ENCODE measurements around the gene ZSWIM3. TPM values are rescaled to one million over a fixed set of nuclear protein-coding genes. Genes with fewer than 3 reads are reported as not detected.

The ZSWIM3 gene
- polyA plus RNA-seq, 1 donor from 2014 or later: 3.0 TPM

DNA sequence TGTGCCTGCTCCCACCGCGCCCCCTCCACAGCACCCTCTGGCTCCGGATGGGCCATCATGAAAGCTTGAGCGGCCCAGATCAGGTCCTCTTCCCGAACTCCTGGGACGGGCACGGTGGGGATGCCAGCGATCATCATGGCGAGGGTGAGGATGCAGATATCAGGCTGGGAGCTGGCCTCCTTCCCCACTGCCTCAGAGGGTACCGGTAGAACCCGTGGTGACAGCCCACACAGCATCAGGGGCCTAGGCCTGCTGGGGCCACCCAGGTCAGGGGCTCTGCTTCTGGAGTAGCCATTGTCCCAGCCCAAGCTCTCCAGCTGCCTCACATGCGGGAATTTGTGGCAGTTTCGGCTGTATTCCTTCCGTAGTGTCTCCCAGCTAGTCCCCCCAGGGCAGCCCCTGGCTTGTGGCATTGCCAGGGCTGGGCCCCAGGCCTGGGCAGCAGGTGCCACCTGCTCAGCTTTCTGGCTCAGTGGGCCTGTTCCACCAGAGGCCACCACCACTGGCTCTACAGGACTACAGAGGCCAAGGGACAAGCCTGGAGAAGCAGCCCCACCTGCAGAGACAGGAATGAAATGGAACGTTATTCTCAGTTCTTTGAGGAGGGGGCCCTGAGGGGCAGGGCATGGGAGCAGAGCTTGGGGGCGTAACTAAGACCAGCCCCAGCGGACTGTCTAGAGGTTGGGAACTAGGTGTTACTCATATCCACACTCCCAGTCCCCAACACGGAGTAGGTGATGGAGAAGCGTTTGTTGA is 29.4 kb downstream of the ZSWIM3 start:
- Mint-ChIP-seq H3K36me3 (peaks cover 2% of the 10 kb centered on the region), H3K9me3 (no peaks in the 10 kb centered on the region), H3K27me3 (no peaks in the 10 kb centered on the region), H3K4me3 (peak overlapping the region in 1 of 4 donors; percentile 5), H3K4me1 (peaks cover 14 to 27% (median 22%) of the 10 kb centered on the region in 3 donors), H3K27ac (no peak overlapping the region)

DNA sequence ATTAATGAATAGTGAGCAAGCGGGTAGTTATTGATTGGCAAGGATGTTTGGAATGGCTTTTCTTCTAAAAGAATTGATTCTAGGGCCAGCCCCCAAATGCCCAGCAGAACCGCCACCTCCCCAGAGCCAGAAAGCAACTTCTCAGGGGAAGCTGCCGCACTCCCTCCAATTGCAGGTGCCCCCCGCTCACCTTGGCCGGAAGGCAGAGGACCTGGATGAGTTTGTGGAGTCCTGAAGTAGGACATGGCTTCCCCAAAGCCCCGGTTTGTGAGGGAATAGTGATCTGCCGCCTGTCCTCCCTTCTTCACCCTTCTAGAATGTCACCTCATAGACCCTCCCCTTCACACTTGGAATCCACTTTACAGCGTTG is 29.9 kb downstream of the ZSWIM3 start, which contains the start of gene SPATA25:
SPATA25 (minus strand) TSS at position 277 of the 370 bp plus-strand sequence; CDS start at position 245, 32 bp downstream.
- no peaks in the 10 kb centered on the region for H3K9me3 Mint-ChIP-seq
- no peaks in the 10 kb centered on the region for H3K27me3 Mint-ChIP-seq
- H3K4me1 Mint-ChIP-seq: peaks cover 15 to 27% (median 19%) of the 10 kb centered on the region in 3 donors
- peaks cover 2% of the 10 kb centered on the region for H3K36me3 Mint-ChIP-seq
- peak within 1 kb of the TSS in 1 of 4 donors; percentile 5 for H3K4me3 Mint-ChIP-seq
- H3K27ac Mint-ChIP-seq: peak within 1 kb of the TSS in 2 of 3 donors; percentile 53 to 67

DNA sequence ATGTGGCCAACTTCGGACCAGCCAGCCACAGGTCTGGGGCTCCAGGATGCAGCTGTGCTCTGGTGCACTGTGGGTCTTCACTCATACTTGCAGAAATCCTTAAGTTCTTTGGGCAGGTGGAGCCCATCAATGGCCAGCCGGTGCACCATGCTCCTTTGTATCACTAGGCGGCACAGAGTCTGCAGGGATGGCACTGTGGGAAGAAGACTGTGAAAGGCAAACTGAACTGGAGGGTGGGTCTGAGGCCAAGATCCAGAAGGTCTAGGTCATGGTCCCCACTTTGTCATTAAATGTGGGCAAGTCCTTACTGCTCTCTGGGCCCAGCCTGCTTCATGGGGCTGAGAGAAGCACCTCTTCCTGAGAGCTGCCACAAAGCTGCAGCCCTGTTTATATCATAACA is 31.3 kb downstream of the ZSWIM3 start:
- peaks cover 2% of the 10 kb centered on the region for H3K36me3 Mint-ChIP-seq
- no peaks in the 10 kb centered on the region for H3K9me3 Mint-ChIP-seq
- H3K27me3 Mint-ChIP-seq: no peaks in the 10 kb centered on the region
- H3K4me3 Mint-ChIP-seq: peak overlapping the region in 1 of 4 donors; percentile 5
- peak overlapping the region in 2 of 3 donors; percentile 53 to 67 for H3K27ac Mint-ChIP-seq
- peaks cover 22 to 27% (median 25%) of the 10 kb centered on the region in 3 donors for H3K4me1 Mint-ChIP-seq

DNA sequence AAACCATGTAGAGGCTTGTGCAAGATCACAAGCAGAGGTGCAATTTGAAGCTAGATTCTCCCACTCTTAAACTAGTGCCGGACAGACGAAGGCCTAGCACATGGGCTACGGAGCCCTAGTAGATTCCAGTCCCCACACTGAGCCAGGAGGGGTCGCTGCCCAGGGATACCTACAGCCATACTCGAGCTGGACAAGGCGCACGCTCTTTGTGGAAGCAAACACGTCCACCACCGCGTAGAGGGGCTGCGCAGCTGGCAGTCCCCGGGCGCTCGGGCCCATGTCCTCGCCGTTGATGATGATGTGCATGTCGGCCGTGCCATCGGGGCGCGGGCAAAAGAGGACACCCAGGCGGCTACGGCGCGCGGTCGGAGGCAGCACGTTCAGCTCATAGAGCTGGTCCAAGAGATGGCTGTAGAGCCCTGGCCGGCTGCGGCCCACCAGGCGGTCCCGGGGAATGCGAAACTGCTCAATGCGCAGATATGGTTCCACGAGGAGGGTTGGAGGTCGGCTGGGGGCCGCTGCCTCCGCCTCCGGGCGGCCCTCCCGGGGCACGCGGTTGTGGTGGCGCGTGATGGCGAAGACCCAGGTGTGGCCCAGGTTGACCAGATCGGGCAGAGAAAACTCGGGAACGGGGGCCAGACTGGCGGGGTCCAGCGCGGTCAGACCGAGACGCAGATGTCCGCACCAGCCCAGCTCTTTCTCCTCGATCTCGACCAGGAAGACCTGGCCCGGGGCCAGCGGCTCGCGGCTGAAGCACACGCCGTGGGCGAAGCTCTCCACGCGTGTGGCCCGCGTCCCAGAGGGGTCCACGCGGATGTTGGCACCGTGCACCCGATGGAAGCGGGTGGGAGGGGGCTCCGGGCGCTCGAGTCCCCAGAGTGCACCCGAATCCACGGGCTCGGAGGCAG is 32.9 kb downstream of the ZSWIM3 start:
- Mint-ChIP-seq H3K9me3 (no peaks in the 10 kb centered on the region), H3K27me3 (no peaks in the 10 kb centered on the region), H3K36me3 (peaks cover 2% of the 10 kb centered on the region), H3K4me1 (peaks cover 25 to 27% (median 27%) of the 10 kb centered on the region in 3 donors), H3K27ac (peak overlapping the region; percentile 94 to 97 (median 96)), H3K4me3 (peak overlapping the region; percentile 93 to 100 (median 99))

DNA sequence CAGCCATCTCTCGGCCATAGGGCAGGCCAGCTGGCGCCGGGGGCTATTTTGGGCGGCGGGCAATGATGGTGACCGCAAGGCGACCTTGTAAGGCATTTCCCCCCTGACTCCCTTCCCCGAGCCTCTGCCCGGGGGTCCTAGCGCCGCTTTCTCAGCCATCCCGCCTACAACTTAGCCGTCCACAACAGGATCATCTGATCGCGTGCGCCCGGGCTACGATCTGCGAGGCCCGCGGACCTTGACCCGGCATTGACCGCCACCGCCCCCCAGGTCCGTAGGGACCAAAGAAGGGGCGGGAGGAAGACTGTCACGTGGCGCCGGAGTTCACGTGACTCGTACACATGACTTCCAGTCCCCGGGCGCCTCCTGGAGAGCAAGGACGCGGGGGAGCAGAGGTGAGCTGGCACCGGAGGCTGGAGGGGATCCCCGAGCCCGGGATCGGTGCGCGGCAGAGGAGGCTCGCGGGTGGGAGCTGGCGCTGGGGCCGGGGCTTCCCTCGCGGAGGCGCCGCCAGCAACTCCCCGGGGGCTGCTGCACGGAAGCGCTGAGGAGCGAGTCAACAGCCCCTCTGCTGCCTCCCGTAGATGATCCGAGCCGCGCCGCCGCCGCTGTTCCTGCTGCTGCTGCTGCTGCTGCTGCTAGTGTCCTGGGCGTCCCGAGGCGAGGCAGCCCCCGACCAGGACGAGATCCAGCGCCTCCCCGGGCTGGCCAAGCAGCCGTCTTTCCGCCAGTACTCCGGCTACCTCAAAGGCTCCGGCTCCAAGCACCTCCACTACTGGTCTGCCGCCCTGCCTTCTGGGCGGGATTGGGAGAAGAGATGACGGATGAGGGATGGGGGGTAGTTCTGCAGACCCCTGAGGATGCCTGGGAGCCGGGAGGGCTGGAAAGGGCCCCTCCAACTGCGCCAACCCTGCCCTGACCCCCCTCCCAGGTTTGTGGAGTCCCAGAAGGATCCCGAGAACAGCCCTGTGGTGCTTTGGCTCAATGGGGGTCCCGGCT is 33.9 kb downstream of the ZSWIM3 start, which contains the start of the genes CTSA and NEURL2:
CTSA (plus strand) TSS at position 351 of the 999 bp plus-strand sequence; CDS start at position 585, 234 bp downstream.
NEURL2 (minus strand) TSS at position 224 of the 999 bp plus-strand sequence; CDS start at position 7, 217 bp downstream.
- Mint-ChIP-seq H3K4me3 (peak within 1 kb of the TSS; percentile 93 to 100 (median 99)), H3K9me3 (no peaks in the 10 kb centered on the region)

DNA sequence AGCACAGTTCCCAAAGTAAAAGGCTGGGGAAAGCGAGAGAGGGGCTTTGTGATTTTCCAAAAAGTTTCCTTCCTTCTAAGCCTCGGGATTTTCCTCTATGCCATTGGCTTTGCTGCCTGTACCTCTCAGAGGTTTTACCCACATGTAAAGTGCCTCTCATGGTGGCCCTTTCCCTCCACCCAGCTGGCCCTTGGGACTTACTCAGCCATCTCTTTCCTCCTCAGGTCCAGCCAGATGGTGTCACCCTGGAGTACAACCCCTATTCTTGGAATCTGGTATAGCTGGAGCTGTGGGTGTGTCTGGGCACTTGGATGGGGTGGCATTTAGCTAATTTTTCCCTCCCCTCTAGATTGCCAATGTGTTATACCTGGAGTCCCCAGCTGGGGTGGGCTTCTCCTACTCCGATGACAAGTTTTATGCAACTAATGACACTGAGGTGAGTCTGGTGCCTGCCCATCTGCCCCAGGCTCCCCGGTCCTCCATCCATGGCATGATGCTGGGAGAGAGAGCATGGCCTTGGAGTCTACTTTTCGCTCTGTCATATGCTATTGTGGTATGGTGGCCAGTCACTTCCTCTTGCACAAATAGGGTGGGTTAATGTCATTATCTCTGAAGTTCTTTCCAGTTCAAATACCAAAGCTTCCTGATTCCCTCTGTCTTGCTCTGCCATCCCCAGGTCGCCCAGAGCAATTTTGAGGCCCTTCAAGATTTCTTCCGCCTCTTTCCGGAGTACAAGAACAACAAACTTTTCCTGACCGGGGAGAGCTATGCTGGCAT is 34.8 kb downstream of the ZSWIM3 start:
- Mint-ChIP-seq H3K27me3 (no peaks in the 10 kb centered on the region), H3K9me3 (no peaks in the 10 kb centered on the region), H3K27ac (peak overlapping the region in 2 of 3 donors; percentile 86 to 96), H3K36me3 (peaks cover 2% of the 10 kb centered on the region), H3K4me1 (peaks cover 23 to 27% (median 23%) of the 10 kb centered on the region in 3 donors), H3K4me3 (peak overlapping the region; percentile 93 to 100 (median 99))

More for the DNA sequence above, 33.9 kb downstream of the ZSWIM3 start, which contains the start of the genes CTSA and NEURL2:
- Mint-ChIP-seq H3K27me3 (no peaks in the 10 kb centered on the region), H3K4me1 (peaks cover 24 to 27% (median 27%) of the 10 kb centered on the region in 3 donors), H3K27ac (peak within 1 kb of the TSS; percentile 94 to 97 (median 96)), H3K36me3 (peaks cover 2% of the 10 kb centered on the region)

DNA sequence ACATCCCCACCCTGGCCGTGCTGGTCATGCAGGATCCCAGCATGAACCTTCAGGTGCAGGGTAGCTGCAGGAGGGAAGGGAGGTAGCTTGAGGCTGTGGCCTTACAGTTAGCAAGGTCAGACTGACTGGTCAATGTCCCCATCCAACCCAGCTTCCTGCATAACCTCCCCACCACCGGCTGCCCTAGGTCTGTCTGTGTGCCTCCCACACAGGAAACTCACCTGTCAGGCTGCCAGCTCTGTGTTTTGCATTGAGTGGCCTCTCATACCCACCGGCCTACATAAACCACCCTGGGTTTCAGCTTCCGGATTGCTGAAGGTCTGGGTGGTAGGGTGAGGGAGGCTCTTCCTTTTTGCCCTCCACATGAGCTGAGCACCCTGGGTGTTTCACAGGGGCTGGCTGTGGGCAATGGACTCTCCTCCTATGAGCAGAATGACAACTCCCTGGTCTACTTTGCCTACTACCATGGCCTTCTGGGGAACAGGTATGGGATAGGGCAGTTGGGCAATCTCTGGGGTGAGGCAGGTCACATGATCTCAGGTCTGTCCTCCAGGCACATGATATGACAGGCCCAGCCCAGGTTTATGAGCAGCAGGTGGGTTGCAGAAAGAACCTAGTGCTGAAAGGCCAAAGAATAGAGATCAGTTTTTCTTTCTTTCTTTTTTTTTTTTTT is 35.5 kb downstream of the ZSWIM3 start:
- peaks cover 22 to 27% (median 23%) of the 10 kb centered on the region in 3 donors for H3K4me1 Mint-ChIP-seq
- peak overlapping the region; percentile 71 to 96 (median 86) for H3K27ac Mint-ChIP-seq
- H3K36me3 Mint-ChIP-seq: peaks cover 2% of the 10 kb centered on the region
- no peaks in the 10 kb centered on the region for H3K9me3 Mint-ChIP-seq
- no peaks in the 10 kb centered on the region for H3K27me3 Mint-ChIP-seq
- peak overlapping the region; percentile 93 to 100 (median 99) for H3K4me3 Mint-ChIP-seq

DNA sequence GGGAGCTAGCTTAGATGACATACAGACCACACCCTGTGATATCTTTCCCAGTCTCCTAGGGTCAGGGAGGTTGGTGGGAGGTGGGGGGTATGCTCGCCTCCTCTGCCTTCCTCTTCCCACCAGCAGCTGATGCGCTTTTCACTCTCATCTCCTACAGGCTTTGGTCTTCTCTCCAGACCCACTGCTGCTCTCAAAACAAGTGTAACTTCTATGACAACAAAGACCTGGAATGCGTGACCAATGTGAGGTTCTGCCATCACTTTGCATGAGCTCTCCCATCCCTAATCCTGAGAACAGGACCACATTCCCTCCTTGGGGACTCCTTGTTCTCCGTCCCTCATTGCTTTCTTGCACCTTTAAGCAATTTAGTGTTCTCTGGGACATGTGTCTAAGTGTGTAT is 36.4 kb downstream of the ZSWIM3 start:
- Mint-ChIP-seq H3K4me3 (peak overlapping the region in 1 of 4 donors; percentile 86), H3K9me3 (no peaks in the 10 kb centered on the region), H3K27ac (peak overlapping the region in 1 of 3 donors; percentile 77), H3K4me1 (peaks cover 22 to 25% (median 23%) of the 10 kb centered on the region in 3 donors), H3K27me3 (no peaks in the 10 kb centered on the region), H3K36me3 (peaks cover 2% of the 10 kb centered on the region)

DNA sequence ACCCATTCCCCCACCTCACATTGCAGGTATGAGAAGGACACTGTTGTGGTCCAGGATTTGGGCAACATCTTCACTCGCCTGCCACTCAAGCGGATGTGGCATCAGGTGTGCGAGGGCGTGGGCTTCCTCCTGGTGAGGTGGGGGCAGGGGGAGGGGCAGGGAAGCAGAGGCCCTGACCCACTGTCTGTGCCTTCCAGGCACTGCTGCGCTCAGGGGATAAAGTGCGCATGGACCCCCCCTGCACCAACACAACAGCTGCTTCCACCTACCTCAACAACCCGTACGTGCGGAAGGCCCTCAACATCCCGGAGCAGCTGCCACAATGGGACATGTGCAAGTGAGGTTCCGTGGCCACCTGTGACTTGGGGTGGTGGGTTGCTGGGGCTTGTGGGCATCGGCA is 37.4 kb downstream of the ZSWIM3 start:
- Mint-ChIP-seq H3K4me1 (peaks cover 20 to 23% (median 21%) of the 10 kb centered on the region in 3 donors), H3K27me3 (no peaks in the 10 kb centered on the region), H3K27ac (no peak overlapping the region), H3K4me3 (peak overlapping the region in 1 of 4 donors; percentile 86), H3K9me3 (no peaks in the 10 kb centered on the region), H3K36me3 (peaks cover 2% of the 10 kb centered on the region)

DNA sequence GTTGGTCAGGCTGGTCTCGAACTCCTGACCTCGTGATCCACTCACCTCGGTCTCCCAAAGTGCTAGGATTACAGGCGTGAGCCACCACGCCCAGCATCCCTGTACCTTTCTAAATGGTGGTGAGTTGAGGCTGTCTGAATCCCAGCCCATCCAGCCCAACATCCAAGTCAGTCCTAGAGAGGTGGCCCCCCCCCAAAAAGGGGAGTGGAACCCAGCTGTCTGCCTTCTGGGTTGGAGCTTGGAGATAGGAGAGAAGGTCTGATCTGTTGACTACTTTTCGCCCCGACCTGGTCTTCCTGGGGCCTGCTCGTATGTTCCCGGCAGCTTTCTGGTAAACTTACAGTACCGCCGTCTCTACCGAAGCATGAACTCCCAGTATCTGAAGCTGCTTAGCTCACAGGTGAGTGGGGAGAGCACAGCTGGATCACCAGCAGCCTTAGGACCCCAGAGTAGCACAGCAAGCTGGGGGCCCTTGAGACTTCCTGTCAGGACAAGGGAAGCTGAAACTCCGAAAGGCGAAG is 39.3 kb downstream of the ZSWIM3 start:
- peaks cover 12 to 18% (median 15%) of the 10 kb centered on the region in 3 donors for H3K4me1 Mint-ChIP-seq
- no peaks in the 10 kb centered on the region for H3K9me3 Mint-ChIP-seq
- H3K36me3 Mint-ChIP-seq: no peaks in the 10 kb centered on the region
- H3K27me3 Mint-ChIP-seq: no peaks in the 10 kb centered on the region
- H3K4me3 Mint-ChIP-seq: no peak overlapping the region
- H3K27ac Mint-ChIP-seq: no peak overlapping the region

DNA sequence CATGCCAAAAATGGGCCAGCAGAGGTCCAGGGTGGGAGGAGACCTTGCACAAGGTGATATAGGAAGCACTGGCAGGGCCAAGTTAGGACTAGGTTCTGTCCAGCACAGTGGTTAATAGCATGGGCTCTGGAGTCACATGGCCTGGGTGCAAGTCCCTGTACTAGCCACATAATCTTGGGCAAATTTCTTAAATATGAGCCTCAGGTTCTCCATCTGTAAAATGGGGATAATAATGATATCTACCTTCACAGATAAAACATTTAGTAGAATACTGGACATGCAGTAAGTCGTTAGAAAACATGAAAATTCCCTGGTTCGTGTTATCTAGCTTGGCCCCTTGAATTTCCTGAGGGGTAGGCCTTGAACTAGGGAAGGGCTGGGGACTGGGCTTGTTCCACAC is 39.9 kb downstream of the ZSWIM3 start:
- Mint-ChIP-seq H3K27me3 (no peaks in the 10 kb centered on the region), H3K9me3 (no peaks in the 10 kb centered on the region), H3K36me3 (no peaks in the 10 kb centered on the region), H3K4me3 (no peak overlapping the region), H3K27ac (no peak overlapping the region), H3K4me1 (peaks cover 11 to 18% (median 15%) of the 10 kb centered on the region in 3 donors)

DNA sequence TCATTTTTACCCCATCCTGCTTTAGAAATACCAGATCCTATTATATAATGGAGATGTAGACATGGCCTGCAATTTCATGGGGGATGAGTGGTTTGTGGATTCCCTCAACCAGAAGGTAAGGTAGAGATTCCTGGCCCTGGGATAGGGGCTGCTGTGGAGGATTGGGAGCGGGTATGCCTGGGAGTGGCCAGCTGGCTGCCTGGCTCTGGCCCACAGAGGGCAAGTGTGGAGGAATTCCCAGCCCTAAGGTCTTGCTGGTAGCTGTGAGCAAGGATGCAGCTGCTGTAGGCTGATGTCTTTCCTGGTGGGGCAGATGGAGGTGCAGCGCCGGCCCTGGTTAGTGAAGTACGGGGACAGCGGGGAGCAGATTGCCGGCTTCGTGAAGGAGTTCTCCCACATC is 40.3 kb downstream of the ZSWIM3 start:
- H3K4me1 Mint-ChIP-seq: peaks cover 10 to 18% (median 15%) of the 10 kb centered on the region in 3 donors
- no peak overlapping the region for H3K4me3 Mint-ChIP-seq
- H3K36me3 Mint-ChIP-seq: no peaks in the 10 kb centered on the region
- H3K9me3 Mint-ChIP-seq: no peaks in the 10 kb centered on the region
- no peak overlapping the region for H3K27ac Mint-ChIP-seq
- H3K27me3 Mint-ChIP-seq: no peaks in the 10 kb centered on the region
